ENCODE results near the gene RWDD2A. TPM values are rescaled to one million over a fixed set of nuclear protein-coding genes. Genes with fewer than 3 reads are reported as not detected.
A peak's percentile ranks its signal among the peaks of the same experiment; 100 is the strongest.

The RWDD2A gene
- total RNA-seq, 2 experiments from 2014 or later: 2.2 to 5.3 TPM

DNA sequence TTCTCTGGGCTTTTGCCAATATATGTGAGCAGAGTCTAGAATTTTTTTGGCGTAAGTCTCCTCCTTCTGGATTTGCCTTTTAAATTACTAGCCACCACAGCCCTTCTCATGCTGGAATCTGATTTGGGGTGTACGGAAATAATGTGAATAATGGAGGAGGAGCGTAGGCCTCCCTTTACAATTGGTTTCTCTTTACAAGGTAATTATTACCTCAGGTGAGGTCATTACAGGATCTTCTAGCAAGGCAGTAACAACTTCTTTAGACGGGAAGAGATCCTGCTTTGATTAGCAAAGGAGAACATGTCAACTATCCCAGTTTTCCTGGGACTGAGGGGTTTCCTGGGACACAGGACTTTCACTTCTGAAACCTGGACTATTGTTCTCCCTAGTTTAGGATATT is 8.9 kb downstream of the RWDD2A start:
- ChIA-PET CTCF (ENCODE audit: unreplicated experiment) (no interaction called here), POLR2A (no interaction called here)
- no peaks in the 10 kb centered on the region for H3K4me1 ChIP-seq (ENCODE audit: insufficient read depth, low read length, poor library complexity, severe bottlenecking)
- H2AFZ ChIP-seq (ENCODE audit: low read length): no peak overlapping the region
- H3K4me3 ChIP-seq (ENCODE audit: low read depth, low read length, poor library complexity, severe bottlenecking): no peak overlapping the region
- no peak overlapping the region for H3K27ac ChIP-seq (ENCODE audit: low read depth, low read length, poor library complexity, severe bottlenecking)
- H3K36me3 ChIP-seq (ENCODE audit: insufficient read depth, low read length): no peaks in the 10 kb centered on the region
- no peaks in the 10 kb centered on the region for H4K20me1 ChIP-seq (ENCODE audit: insufficient read depth, low read length)
- no peak for TF ChIP-seq EZH2phosphoT487 (IDR thresholded peaks at IDR 0.05; ENCODE audit: borderline replicate concordance, low read depth, low read length)
- TF ChIP-seq, protein P1, sequence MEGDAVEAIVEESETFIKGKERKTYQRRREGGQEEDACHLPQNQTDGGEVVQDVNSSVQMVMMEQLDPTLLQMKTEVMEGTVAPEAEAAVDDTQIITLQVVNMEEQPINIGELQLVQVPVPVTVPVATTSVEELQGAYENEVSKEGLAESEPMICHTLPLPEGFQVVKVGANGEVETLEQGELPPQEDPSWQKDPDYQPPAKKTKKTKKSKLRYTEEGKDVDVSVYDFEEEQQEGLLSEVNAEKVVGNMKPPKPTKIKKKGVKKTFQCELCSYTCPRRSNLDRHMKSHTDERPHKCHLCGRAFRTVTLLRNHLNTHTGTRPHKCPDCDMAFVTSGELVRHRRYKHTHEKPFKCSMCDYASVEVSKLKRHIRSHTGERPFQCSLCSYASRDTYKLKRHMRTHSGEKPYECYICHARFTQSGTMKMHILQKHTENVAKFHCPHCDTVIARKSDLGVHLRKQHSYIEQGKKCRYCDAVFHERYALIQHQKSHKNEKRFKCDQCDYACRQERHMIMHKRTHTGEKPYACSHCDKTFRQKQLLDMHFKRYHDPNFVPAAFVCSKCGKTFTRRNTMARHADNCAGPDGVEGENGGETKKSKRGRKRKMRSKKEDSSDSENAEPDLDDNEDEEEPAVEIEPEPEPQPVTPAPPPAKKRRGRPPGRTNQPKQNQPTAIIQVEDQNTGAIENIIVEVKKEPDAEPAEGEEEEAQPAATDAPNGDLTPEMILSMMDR (conservative IDR thresholded peaks at IDR 0.05; ENCODE audit: low read length): no peak
- intact Hi-C loops (cut with micrococcal nuclease; ENCODE audit: unreplicated experiment): no loop called here
- no peak for DNase-seq (ENCODE audit: low spot score)
- no peaks in the 10 kb centered on the region for H3K9me2 ChIP-seq (ENCODE audit: insufficient read depth, low read length)
- no TSS peak for BruUV-seq (replicated peaks)
- no peaks in the 10 kb centered on the region for H3K9me3 ChIP-seq (ENCODE audit: low read length)
- no peaks in the 10 kb centered on the region for H3K79me2 ChIP-seq (ENCODE audit: insufficient read depth, low read depth, low read length)
- no peak overlapping the region for H3K4me2 ChIP-seq (ENCODE audit: low read length)

DNA sequence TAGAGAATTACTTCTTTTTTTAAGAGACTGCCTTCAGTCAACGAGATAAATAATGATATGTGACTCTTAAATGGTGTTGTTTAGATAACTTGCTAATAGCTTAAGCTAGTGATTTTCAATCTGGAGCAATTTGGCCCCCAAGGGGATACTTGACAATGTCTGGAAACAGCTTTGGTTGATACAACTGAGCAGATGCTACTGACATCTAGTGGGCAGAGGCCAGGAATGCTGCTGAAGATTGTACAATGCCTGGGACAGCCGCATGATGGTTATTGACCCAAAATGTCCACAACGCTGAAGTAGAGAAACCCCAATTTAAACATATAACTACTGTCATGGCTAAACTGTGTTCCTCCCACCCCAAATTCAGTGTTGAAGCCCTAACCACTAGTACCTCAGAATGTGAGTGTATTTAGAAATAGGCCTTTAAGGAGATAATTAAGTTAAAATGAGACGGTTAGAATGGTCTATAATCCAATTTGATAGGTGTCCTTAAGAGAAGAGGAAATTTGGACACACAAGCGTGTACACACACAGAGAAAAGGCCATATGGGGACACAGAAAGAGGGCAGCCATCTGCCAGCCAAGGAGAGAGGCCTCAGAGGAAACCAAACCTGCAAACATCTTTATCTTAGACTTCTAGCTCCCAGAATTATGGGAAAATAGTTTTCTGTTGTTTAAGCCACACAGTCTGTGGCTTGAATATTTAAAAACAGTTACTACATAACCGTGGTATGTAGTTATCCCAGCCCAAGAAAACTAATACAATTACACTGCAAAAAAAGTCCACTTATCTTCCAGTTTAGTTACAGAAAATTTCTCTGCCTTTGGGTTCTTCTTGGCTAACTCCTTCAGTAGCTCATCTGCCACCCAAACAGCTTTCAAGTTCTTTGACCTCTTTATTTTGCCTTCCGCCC is 22.2 kb downstream of the RWDD2A start:
- peak; percentile 81 for DNase-seq (ENCODE audit: low spot score)
- POLR2A ChIA-PET: interaction anchor here (0.8 to 3.9 kb wide), 6 partner anchors 11 to 149 kb away, joined by 3 to 32 read pairs (median 4); partner anchors contain the start of genes DOP1A and UBE3D

More for the DNA sequence above, 22.2 kb downstream of the RWDD2A start:
- Histone ChIP-seq H3K27ac (ENCODE audit: low read depth, low read length, poor library complexity, severe bottlenecking) (no peak overlapping the region), H3K79me2 (ENCODE audit: insufficient read depth, low read depth, low read length) (no peaks in the 10 kb centered on the region), H2AFZ (ENCODE audit: low read length) (peak overlapping the region; percentile 35; the same call in 1 of the 2 replicates), H3K4me2 (ENCODE audit: low read length) (no peak overlapping the region), H3K9me3 (ENCODE audit: low read length) (no peaks in the 10 kb centered on the region), H3K36me3 (ENCODE audit: insufficient read depth, low read length) (no peaks in the 10 kb centered on the region), H3K4me1 (ENCODE audit: insufficient read depth, low read length, poor library complexity, severe bottlenecking) (no peaks in the 10 kb centered on the region), H3K9me2 (ENCODE audit: insufficient read depth, low read length) (no peaks in the 10 kb centered on the region), H3K4me3 (ENCODE audit: low read depth, low read length, poor library complexity, severe bottlenecking) (no peak overlapping the region), H4K20me1 (ENCODE audit: insufficient read depth, low read length) (no peaks in the 10 kb centered on the region)
- CTCF ChIA-PET (ENCODE audit: unreplicated experiment): interaction anchor here (0.6 to 2.2 kb wide), 3 partner anchors 148 to 150 kb away, joined by 3 to 15 read pairs (median 4); partner anchors contain the start of genes DOP1A and UBE3D
- no peak for TF ChIP-seq EZH2phosphoT487 (IDR thresholded peaks at IDR 0.05; ENCODE audit: borderline replicate concordance, low read depth, low read length)
- TF ChIP-seq, protein P1 (conservative IDR thresholded peaks at IDR 0.05; ENCODE audit: low read length): peak; percentile 94
- intact Hi-C loops (cut with micrococcal nuclease; ENCODE audit: unreplicated experiment): loop anchor here (1.0 to 10.0 kb wide), 2 partner anchors 148 to 961 kb away; partner anchors contain the start of gene DOP1A
- BruUV-seq (replicated peaks): no TSS peak

All from OCI-LY7 (cell line).